Transverse colon (tissue), 4 donors: ENCODE data around the gene REC8.

Experiments
- EP300 ChIP-seq: sonication (generic); formaldehyde crosslinking; IDR thresholded peaks from one replicate; pipeline ENCODE4 v1.6.1; 2017; ENCODE audit warnings: antibody characterized with exemption, low read depth
- POLR2A ChIP-seq: fragments of 450-650 bp; IDR thresholded peaks from one replicate; pipeline ENCODE4 v1.6.1; 2016; ENCODE audit warnings: antibody characterized with exemption, mild to moderate bottlenecking, moderate library complexity
- POLR2AphosphoS5 ChIP-seq, 3 donors: sonication (generic); formaldehyde crosslinking; IDR thresholded peaks; one replicate each; pipeline ENCODE4 v1.6.1; 2016; ENCODE audit warnings: antibody characterized with exemption in 3 of 3
- TF ChIP-seq, protein P1 (sequence below), 5 experiments: fragments of 200-600 bp in 3 of 5; fragments of 450-650 bp in 2 of 5; sonication (generic) in 3 of 5; IDR thresholded peaks; 1 replicate in 2 of 5; 2 replicates in 3 of 5; pipeline ENCODE4 v1.5.1; 2016 to 2017; ENCODE audit warnings: antibody characterized with exemption in 5 of 5, inconsistent platforms in 3 of 5, mild to moderate bottlenecking in 2 of 5, moderate library complexity in 1 of 5

- TF ChIP-seq, protein P1, sequence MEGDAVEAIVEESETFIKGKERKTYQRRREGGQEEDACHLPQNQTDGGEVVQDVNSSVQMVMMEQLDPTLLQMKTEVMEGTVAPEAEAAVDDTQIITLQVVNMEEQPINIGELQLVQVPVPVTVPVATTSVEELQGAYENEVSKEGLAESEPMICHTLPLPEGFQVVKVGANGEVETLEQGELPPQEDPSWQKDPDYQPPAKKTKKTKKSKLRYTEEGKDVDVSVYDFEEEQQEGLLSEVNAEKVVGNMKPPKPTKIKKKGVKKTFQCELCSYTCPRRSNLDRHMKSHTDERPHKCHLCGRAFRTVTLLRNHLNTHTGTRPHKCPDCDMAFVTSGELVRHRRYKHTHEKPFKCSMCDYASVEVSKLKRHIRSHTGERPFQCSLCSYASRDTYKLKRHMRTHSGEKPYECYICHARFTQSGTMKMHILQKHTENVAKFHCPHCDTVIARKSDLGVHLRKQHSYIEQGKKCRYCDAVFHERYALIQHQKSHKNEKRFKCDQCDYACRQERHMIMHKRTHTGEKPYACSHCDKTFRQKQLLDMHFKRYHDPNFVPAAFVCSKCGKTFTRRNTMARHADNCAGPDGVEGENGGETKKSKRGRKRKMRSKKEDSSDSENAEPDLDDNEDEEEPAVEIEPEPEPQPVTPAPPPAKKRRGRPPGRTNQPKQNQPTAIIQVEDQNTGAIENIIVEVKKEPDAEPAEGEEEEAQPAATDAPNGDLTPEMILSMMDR (IDR thresholded peaks at IDR 0.05): no peak
- no peak for TF ChIP-seq POLR2AphosphoS5 (IDR thresholded peaks at IDR 0.05)
- no peak for TF ChIP-seq POLR2A
- no peak for TF ChIP-seq EP300
Observed at GRCh38 chr14:24219521-24219920, 47.6 kb downstream of the REC8 start.
